Epithelial cell of umbilical artery (primary cell): Measurements from ENCODE around the gene CD209. TPM values are rescaled to one million over a fixed set of nuclear protein-coding genes. Genes with fewer than 3 reads are reported as not detected.

Experiments used
- total RNA-seq: library from RNA; depleted of rRNA; stranded (reverse); fragments of >200 nt; gene quantifications from 2 replicates; pipeline ENCODE4 v1.2.3, GENCODE V29; 2014

Gene CD209
- total RNA-seq = not detected in 2 replicates

GRCh38 chr19:7746903-7747884 lies at the start of gene CD209:
TSS of gene CD209 (minus strand) at chr19:7747534. CDS start at chr19:7747511, 23 bp downstream.

GRCh38 chr19:7762719-7763293 lies 15.5 kb upstream of the CD209 start, which contains the start of gene CLEC4M:
TSS of gene CLEC4M (plus strand) at chr19:7763243. CDS start at chr19:7763267, 24 bp downstream.

GRCh38 chr19:7732045-7732444 lies 15.3 kb downstream of the CD209 start, which contains the start of gene CLEC4G:
TSS of gene CLEC4G (minus strand) at chr19:7732110. CDS start at chr19:7732102, 8 bp downstream.

GRCh38 chr19:7701654-7702457 lies 45.5 kb downstream of the CD209 start, which contains the start of gene FCER2:
TSS of gene FCER2 (minus strand) at chr19:7702131. CDS start at chr19:7699760, 2,371 bp downstream.

Other genes with a start within 250 kb of the CD209 start
- 10.0 and 12.7 TPM in 2 replicates for gene ZNF358, start 231.4 kb downstream of the CD209 start, total RNA-seq
- gene MCOLN1, start 224.9 kb downstream of the CD209 start, total RNA-seq = 1.3 and 3.0 TPM in 2 replicates
- gene PNPLA6, start 211.8 kb downstream of the CD209 start, total RNA-seq = 68.2 and 79.0 TPM in 2 replicates
- gene CAMSAP3, start 151.7 kb downstream of the CD209 start, total RNA-seq = under 0.01 TPM in 1 of 2 replicates, not detected in the other
- 22.4 and 23.7 TPM in 2 replicates for gene XAB2, start 118.0 kb downstream of the CD209 start, total RNA-seq
- 7.3 and 41.3 TPM in 2 replicates for gene PET100, start 117.7 kb downstream of the CD209 start, total RNA-seq
- not detected in 2 replicates for gene PCP2, start 113.8 kb downstream of the CD209 start, total RNA-seq
- 18.8 and 31.5 TPM in 2 replicates for gene STXBP2, start 110.4 kb downstream of the CD209 start, total RNA-seq
- not detected in 2 replicates for gene RETN, start 78.5 kb downstream of the CD209 start, total RNA-seq
- gene MCEMP1, start 70.4 kb downstream of the CD209 start, total RNA-seq = not detected in 2 replicates
- gene TRAPPC5, start 66.7 kb downstream of the CD209 start, total RNA-seq = 77.8 and 89.3 TPM in 2 replicates
- gene FCER2, start 45.4 kb downstream of the CD209 start, total RNA-seq = not detected in 2 replicates
- not detected in 2 replicates for gene CLEC4G, start 15.4 kb downstream of the CD209 start, total RNA-seq
- 0.97 TPM in 1 of 2 replicates, not detected in the other for gene CLEC4M, start 15.7 kb upstream of the CD209 start, total RNA-seq
- 8.8 and 11.0 TPM in 2 replicates for gene EVI5L, start 82.7 kb upstream of the CD209 start, total RNA-seq
- not detected in 2 replicates for gene PRR36, start 126.9 kb upstream of the CD209 start, total RNA-seq
- gene LRRC8E, start 141.0 kb upstream of the CD209 start, total RNA-seq = 1.1 and 1.3 TPM in 2 replicates
- 8.4 and 11.6 TPM in 2 replicates for gene MAP2K7, start 156.3 kb upstream of the CD209 start, total RNA-seq
- 2.3 TPM in 1 of 2 replicates, not detected in the other for gene TGFBR3L, start 167.3 kb upstream of the CD209 start, total RNA-seq
- gene SNAPC2, start 172.8 kb upstream of the CD209 start, total RNA-seq = 16.3 and 22.7 TPM in 2 replicates
- gene CTXN1, start 178.6 kb upstream of the CD209 start, total RNA-seq = 4.1 and 12.3 TPM in 2 replicates
- 58.4 and 65.6 TPM in 2 replicates for gene TIMM44, start 196.1 kb upstream of the CD209 start, total RNA-seq